Measurements from ENCODE around the gene CWC22.

- TF ChIP-seq CTCF (IDR thresholded peaks at IDR 0.05) (no peak), POLR2AphosphoS5 (IDR thresholded peaks at IDR 0.05) (no peak), POLR2A (IDR thresholded peaks at IDR 0.05) (no peak)
These were observed 39.7 kb upstream of the CWC22 start for GRCh38 chr2:180046776-180047175.

Data from gastroesophageal sphincter (tissue), 3 donors.